HEK293 (cell line): ENCODE results near the gene IPCEF1.

Source experiments
- CTCF ChIP-seq: fragments of 450-650 bp; formaldehyde crosslinking; IDR thresholded peaks from 2 replicates; pipeline ENCODE4 v1.5.1; 2016; ENCODE audit warnings: missing biosample characterization, missing genetic modification characterization
- RBAK ChIP-seq: fragments of 450-650 bp; formaldehyde crosslinking; IDR thresholded peaks from 2 replicates; pipeline ENCODE4 v1.5.1; 2016; ENCODE audit warnings: missing biosample characterization, missing genetic modification characterization
- ZNF24 ChIP-seq: fragments of 450-650 bp; formaldehyde crosslinking; IDR thresholded peaks from 2 replicates; pipeline ENCODE4 v1.5.1; 2016; ENCODE audit warnings: missing biosample characterization, missing genetic modification characterization
- ZNF292 ChIP-seq: fragments of 450-650 bp; formaldehyde crosslinking; IDR thresholded peaks from 2 replicates; pipeline ENCODE4 v1.5.1; 2016; ENCODE audit warnings: low read depth, missing biosample characterization, missing genetic modification characterization, borderline replicate concordance
- ZNF335 ChIP-seq: fragments of 450-650 bp; formaldehyde crosslinking; conservative IDR thresholded peaks from 2 replicates; pipeline ENCODE4 v1.5.1; 2016; ENCODE audit warnings: missing biosample characterization, missing genetic modification characterization
- ZNF664 ChIP-seq: fragments of 450-650 bp; formaldehyde crosslinking; IDR thresholded peaks from 2 replicates; pipeline ENCODE4 v1.5.1; 2016; ENCODE audit warnings: missing biosample characterization, missing genetic modification characterization
- ZNF76 ChIP-seq: fragments of 450-650 bp; formaldehyde crosslinking; IDR thresholded peaks from 2 replicates; pipeline ENCODE4; 2016; ENCODE audit warnings: low read depth, missing biosample characterization, missing genetic modification characterization, borderline replicate concordance
- ZNF837 ChIP-seq: fragments of 450-650 bp; formaldehyde crosslinking; IDR thresholded peaks from 2 replicates; pipeline ENCODE4 v1.5.1; 2016; ENCODE audit warnings: missing biosample characterization, missing genetic modification characterization
- TF ChIP-seq, protein P1 (sequence below): fragments of 450-650 bp; formaldehyde crosslinking; IDR thresholded peaks from 2 replicates; pipeline ENCODE4 v1.5.1; 2016; ENCODE audit warnings: missing biosample characterization, missing genetic modification characterization
- TF ChIP-seq, protein P2 (sequence below): fragments of 450-650 bp; formaldehyde crosslinking; IDR thresholded peaks from 2 replicates; pipeline ENCODE4 v1.5.1; 2016; ENCODE audit warnings: missing biosample characterization, missing genetic modification characterization

DNA sequence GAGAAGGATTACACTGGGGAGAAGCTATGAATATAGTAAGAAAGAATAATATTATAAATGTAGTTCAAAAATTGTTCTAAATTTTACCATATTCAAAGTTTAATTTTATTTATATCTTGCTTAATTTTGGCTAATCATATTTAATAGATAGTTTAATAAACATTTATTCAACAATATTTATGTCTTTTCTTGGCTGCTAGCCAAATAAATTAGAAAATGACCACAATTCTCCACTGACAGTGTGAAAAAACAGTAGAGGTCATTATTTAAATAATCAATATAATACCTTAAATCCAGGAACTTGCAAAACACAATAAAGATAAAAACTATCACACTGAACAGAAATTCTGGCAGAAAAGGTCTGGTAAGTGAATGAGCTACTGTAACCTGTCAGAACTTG is 145.9 kb downstream of the IPCEF1 start:
- TF ChIP-seq ZNF76 (tag by site-specific recombination) (no peak), CTCF (tag by site-specific recombination) (no peak), ZNF335 (tag by site-specific recombination) (no peak), ZNF837 (tag by site-specific recombination) (no peak), ZNF292 (tag by site-specific recombination) (no peak), RBAK (tag by site-specific recombination) (no peak), ZNF24 (tag by site-specific recombination) (no peak), ZNF664 (no peak)
- TF ChIP-seq, protein P1, sequence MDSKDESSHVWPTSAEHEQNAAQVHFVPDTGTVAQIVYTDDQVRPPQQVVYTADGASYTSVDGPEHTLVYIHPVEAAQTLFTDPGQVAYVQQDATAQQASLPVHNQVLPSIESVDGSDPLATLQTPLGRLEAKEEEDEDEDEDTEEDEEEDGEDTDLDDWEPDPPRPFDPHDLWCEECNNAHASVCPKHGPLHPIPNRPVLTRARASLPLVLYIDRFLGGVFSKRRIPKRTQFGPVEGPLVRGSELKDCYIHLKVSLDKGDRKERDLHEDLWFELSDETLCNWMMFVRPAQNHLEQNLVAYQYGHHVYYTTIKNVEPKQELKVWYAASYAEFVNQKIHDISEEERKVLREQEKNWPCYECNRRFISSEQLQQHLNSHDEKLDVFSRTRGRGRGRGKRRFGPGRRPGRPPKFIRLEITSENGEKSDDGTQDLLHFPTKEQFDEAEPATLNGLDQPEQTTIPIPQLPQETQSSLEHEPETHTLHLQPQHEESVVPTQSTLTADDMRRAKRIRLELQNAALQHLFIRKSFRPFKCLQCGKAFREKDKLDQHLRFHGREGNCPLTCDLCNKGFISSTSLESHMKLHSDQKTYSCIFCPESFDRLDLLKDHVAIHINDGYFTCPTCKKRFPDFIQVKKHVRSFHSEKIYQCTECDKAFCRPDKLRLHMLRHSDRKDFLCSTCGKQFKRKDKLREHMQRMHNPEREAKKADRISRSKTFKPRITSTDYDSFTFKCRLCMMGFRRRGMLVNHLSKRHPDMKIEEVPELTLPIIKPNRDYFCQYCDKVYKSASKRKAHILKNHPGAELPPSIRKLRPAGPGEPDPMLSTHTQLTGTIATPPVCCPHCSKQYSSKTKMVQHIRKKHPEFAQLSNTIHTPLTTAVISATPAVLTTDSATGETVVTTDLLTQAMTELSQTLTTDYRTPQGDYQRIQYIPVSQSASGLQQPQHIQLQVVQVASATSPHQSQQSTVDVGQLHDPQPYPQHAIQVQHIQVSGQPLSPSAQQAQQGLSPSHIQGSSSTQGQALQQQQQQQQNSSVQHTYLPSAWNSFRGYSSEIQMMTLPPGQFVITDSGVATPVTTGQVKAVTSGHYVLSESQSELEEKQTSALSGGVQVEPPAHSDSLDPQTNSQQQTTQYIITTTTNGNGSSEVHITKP (tag by site-specific recombination) = no peak
- TF ChIP-seq, protein P2, sequence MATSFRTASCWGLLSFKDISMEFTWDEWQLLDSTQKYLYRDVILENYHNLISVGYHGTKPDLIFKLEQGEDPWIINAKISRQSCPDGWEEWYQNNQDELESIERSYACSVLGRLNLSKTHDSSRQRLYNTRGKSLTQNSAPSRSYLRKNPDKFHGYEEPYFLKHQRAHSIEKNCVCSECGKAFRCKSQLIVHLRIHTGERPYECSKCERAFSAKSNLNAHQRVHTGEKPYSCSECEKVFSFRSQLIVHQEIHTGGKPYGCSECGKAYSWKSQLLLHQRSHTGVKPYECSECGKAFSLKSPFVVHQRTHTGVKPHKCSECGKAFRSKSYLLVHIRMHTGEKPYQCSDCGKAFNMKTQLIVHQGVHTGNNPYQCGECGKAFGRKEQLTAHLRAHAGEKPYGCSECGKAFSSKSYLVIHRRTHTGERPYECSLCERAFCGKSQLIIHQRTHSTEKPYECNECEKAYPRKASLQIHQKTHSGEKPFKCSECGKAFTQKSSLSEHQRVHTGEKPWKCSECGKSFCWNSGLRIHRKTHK (tag by site-specific recombination) = no peak
